Activated CD8-positive, alpha-beta memory T cell treated with anti-CD3 and anti-CD28 coated beads for 4 hours (primary cell): ENCODE data around the gene FYCO1.

Experiments
- DNase-seq, 2 donors: peaks; one replicate each; pipeline ENCODE4 v3.0.0-alpha.2; 2020; ENCODE audit warnings: low read depth in 2 of 2

The FYCO1 gene

DNA sequence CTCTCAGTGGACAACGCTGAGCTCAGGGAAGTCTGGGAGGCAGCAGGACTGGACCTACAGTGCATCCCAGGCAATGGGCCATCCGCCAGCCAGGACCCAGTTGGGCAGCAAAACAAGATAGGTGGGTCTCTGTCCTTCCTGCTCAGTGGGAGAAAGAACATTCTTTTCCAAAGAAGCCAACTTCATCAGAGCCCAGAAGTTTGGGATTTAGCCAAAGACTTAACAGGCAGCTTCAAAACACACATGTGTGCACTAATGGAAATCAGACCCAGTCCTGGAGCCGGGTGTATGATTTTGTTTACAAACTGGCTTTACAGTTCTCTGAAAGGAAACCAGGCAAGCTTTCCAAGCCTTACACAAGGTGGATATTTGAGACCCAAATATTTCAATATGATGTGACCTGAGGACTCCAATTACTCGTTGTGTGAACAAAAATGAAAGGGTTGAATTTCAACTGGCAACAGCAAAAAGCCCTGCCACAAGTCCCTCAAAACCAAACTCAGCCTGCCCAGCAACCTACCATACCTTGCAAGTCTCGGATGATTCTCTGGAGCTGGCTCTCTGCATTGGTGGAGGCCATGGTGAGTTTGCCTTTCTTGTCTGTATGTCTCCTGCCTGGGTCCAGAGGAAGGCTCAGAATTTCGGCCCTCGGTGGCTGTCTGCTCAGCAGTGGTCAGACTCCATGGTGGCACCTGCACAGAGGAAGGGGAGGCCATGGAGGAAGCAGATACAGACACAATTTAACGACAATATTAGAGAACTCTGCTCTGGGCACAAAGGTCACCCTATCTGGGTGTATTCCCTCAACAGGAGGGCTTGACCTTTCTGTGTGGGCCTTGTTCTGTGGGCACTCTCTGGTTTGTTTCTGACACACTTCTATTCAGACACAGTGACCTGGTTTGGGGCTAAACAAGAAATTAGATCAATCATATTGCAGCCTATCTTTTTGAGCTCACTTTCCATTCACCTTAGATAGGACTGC is 11.0 kb downstream of the FYCO1 start:
- DNase-seq, result no peak

DNA sequence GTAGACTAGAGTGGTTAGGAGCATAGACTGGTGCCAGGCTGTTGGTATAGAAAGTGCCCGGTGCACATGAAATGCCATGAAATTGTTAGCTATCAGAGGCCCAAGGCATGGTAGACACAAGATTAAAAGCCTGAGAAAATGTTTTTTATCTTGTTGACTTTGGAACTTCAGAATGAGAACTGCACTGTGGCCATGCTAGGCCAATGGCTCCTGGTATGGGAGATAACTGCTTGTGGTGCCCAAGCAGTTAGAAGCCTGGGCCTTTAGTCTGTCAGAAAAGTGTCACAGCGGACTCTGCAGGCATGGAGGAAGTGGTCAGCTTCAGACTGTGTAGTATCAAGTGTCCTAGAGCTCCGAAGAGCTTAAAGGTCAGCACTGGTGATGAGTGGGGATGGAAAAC is 11.9 kb downstream of the FYCO1 start:
- DNase-seq, result no peak

DNA sequence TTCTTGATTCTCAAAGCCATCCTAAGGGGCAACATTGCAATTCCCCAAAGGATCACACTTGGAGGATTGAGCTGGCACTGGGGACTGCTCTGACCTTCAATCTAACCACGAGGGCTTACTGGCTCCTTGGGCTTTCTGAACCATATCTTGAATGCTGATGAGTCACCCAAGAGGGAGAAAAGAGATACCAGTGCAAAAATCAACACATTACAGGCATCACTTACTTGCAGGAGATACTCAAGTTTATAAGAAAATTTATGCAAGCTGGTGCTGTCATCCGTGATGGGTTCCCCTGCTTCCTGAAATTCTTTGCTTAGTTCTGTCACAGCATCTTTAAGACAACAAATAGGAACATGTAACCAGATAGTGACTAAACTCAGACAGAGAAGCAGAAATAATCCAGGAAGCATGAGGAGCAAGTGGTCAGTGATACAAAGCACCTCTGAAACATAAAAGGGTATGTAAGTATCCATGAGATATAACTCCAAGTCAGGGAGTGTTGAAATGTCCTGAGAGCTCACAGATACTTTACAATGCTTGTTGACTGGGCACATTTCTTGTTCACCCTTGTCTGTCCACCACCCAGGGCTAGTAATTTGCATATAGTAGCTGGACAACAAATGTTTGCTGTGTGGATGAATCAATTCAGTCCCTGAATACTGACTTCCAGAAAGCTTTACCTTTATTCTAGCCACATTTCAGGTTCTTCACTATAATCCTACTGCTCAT is 14.1 kb downstream of the FYCO1 start:
- DNase-seq, result no peak

DNA sequence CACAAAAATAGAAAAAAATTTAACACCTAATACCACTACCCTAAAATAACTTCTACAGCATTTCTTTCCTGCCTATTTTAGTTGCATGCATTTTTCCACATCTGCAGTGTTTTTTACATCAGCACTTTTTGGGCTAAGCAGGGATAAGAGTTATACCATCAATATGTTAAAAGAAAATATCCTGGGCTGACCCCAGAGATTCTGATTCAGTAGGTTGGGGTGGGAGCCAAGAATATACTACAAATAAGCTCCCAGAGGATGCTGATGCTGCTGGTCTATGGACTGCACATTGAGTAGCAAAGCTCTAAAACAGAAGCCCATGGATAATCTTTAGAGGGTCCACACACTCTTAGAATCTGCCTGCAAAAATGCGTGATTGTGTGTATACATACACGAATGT is 14.8 kb downstream of the FYCO1 start:
- DNase-seq, result no peak

DNA sequence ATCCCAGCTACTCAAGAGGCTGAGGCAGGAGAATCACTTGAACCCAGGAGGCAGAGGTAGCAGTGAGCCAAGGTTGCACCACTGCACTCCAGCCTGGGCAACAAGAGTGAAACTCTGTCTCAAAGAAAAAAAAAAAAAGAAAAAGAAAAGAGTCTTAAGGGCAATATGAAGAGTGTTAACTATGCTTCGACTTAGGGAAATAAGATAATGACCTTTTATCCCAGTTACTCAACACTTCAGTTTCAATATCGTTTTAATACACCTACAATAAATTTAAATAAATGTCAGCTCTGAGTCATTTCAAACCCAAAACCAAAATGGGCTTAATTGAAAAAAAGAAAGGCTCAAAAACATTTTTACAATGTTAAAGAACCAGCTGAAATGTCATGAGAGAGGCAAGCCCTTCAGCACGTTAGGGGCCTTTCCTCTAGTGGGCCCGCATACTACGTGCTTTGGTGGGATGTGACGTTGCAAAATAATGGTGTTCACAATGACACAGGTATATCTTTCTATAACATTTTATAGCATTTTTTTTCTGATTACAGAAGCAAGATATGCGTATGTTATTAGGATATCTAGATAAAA is 15.3 kb downstream of the FYCO1 start:
- DNase-seq, result no peak

DNA sequence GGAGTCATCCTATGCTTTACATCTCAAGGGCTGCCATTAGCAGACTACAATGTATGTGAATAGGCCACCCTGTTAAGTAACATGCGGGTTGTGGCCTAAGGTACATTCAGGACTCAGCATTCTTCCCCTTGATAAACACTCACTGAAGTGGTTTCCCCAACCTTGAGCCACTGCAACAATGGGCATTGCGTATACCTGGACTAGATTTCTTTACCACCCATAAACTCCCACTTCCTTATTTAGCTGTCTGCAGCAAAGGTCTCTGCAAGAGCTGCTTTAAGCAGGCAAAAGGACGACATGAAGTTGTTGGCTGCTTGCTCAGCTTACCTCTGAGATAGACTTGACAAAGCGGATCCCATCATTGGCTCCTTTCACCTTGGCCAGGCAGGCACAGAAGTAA is 16.2 kb downstream of the FYCO1 start:
- DNase-seq, result no peak

DNA sequence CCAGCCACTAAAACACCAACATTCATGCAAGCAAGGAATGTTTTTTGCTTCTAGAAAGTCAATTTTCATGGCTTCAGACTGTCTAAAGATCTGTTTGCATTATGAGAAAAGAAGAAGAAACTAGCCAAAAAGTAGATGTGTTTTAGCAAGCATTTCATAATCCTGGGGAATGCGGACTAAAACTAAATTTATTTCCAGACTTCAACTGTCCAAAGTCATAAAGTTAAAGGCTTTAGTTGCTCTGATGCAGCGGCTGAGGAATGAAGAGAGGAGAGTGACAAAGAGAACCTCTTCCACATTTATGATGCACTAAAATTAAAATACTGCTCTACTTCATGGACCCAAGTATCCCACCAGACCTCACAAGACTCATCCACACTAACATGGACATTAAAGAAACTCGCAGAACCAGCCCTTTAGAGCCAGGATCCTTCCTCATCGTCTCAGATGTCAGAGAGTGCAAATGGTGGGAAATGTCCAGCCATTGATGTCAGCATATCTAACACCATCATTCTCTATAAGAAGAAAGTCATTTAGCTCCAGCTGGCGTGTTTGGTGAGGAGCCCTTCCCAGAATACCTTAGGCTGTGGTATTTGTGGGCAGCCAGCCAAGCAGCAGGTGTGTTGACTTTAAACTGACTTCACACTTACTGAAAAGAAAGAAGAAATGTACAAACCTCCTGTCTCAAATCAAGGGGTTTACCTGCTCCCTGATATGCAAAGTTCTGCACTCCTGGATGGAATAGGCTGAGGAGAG is 17.4 kb downstream of the FYCO1 start:
- DNase-seq, result no peak

DNA sequence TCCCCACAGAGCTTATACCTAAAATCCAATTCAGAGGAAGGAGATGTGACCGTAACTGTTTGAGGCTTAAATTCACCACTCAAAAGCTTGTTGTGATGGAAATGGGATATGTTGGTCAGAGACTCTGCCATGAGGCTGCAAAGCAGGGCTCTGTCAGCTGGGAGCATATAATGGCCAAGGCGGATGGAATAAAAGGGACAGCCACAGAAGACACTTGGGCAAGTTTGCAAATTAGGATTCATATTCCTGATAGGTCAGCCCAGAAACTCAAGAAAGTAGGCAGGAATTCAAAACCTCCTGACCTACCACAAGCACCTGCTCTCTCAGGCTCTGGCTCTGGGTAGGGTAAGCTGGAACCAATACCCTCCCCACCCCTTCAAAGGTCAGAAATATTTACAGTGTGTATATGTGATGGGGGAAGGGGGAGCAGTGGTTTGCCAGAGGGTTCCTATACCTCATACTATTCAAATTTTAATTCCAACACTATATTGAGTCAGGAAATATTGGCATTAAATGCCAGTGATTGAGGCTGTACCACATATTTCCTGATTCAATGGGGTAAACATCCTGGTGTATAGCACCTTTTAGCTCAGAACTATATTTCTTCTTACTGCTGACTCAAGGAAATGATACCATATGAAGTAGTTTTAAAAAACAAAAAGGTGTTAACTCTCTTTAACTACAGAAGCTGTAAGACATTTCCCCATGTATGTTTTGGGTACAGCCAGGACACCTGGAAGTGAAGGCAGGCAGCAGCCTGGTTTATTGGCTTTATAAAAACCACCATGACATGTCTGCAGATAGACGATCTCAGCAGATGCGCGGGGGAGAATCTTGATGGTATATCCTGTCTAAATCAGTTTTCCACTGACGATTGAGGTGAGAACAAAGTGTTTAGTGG is 19.2 kb downstream of the FYCO1 start:
- peak in 1 of 2 donors; percentile 16 for DNase-seq

DNA sequence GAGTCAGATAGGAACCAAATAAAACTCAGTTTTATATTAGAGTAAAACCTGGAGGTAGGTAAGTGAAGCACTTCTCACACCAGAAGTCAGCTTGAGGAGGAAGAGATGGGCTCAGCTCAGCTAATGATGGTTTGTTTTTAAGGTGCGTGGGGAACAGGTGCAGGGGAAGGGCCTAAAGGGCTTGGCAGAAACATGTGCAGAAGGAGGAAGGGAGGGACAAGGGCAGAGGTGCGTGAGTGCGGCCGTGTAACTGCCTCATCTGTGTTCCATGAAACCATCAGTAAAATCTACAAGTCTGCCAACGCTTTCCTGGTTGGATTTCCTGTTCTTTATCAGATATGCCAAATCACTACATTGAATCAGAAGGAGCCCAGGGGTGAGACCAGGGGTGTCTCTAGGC is 19.9 kb downstream of the FYCO1 start:
- DNase-seq, result peak in 1 of 2 donors; percentile 5

DNA sequence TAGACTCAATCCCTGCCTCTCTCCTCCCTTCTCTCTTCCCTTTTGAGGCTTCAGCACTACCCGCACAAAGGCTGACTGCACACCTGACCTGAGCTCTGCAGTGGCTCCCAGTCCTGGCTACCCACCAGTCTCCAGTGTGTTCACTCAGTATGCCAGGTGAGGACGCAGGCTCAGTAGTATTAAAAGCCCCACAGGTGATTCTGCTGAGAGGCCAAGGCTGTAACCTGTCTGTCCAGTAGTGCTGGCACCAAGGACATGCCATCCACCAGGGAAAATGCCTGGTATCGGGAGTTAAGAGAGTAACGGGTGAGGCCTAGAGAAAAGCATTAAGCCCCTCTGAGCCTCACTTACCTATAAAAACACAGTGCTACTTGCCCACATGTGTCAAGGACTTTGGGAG is 20.9 kb downstream of the FYCO1 start:
- DNase-seq, result no peak

DNA sequence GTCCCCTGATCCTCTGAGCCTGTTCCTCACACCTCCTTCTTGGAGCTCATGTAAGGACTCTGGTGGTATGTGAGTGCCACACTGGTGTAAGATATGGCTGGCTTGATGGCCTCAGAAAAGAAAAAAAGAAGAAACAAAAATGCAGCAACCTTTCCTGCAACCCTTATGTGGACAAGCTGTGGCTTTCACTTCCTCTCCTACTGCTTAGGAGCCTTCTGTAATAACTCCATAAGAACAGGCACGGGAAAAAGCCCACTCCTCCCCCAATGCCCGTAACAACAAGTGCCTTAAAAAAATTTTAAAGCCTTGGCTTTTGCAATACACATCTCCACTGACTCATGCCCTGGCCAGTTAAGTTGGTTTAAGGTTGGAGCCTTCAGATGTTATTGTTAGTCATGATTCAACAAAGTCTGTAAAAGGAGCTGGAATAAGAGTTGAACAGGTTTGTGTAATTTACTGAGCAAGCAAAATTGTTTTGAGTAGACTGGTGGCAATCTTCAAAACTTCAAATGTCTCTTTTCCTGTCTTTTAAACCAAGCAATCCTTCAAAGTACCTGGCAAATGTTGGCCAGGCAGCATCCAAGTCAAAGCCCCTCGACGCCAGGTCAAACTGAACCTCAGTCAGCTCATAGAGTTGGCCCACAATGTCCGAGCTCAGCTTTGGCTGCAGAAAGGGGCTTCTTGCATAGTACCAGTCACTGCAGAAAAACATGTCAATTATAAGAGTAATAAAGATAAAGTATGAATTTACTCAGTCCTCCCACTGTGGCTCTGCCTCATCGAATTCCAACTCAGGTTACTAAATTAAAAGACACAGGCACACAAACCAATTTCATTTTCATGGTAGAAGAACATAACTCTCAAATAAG is 22.9 kb downstream of the FYCO1 start:
- DNase-seq, result no peak

DNA sequence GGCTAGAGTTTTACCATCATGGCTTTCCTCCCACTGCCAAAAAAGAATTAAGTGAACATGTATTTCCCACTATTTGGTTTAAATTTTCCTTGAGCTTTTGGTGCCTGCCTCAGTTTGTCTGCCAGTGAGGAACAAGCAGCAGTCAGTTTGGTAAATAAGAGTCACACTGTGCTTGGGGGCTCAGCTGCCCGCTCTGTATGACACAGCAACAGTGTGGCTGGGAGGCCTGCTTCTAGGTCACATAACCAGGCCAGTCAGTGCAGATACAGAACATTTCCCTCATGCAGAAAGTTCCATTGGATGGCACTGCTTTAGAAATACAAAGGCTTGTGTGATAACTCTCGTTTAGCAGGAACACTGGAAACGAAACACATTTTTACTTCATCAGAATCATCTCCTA is 25.7 kb downstream of the FYCO1 start:
- DNase-seq, result no peak

DNA sequence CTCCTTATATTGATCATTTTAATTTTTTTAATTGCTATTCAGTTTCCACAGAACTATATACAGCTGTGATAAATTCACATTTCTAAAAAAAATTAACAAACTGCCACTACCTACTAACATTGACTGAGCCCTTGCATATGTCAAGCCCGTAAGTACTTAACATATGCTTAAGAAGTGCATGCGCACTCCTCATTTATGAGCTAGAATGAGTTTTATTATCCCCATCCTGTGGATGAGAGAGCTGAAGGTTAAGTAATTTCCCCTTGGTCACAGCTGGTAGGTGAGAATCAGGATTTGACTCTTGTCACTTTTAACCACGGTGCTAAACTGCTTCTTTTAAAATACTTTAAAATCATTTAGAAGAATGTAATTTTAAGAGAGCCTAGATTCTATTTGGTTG is 26.5 kb downstream of the FYCO1 start:
- no peak for DNase-seq

DNA sequence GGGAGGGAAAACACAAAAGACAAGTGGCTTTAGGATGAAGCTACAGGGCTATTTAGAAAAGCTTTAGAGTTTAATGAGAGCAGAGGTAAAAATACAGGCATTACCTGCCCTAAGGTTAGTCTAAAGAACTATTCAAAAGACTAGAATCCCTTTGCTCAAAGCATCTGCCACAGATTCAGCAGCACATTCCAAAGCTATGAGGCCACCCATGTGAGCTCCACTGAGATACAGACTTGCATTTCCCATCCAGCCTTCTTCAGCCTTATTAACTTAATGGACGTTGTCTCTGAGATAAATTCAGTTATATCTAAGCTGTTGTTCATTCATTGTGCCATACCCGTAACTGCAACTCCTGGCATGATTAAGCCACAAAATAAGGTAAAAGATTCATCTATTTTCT is 26.9 kb downstream of the FYCO1 start:
- no peak for DNase-seq

DNA sequence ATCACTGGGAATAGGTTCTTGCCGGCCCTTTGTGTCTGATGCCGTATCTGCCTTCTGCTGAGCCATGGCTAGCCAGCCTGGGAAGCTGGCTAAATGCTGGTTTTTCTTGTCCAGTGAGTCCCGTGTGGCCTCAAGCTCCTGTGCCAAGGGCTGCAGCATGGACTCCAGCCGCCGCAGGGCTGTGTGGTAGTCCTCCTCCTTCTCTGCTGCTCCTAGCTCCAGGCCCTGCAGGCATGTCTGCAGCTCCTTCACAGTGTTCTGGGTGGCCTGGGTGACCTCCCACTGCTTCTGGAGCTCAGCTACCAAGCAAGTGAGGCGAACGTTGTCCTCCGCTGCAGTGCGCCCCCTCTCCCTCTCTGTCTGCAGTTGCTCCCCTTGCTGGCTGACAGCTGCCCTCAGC is 27.5 kb downstream of the FYCO1 start:
- no peak for DNase-seq

DNA sequence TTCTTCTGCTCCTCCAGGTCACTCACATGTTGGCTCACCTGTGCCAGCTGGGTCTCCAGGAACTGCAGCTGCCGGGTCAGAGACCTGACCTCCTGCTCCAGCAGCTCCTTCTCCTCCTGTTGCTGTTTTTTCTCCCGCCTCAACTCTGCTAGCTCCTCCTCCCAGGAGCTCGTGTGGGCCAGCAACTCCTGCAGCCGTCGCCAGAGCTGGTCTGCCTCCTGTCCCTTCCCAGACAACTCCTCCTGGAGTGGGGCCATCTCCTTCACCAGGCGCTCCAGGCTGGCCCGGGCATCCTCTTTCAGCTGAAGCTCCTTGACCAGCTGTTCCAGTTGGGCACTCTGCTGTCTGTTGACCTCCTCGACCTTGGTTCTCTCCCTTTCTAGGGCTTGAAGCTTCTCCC is 27.9 kb downstream of the FYCO1 start:
- no peak for DNase-seq

DNA sequence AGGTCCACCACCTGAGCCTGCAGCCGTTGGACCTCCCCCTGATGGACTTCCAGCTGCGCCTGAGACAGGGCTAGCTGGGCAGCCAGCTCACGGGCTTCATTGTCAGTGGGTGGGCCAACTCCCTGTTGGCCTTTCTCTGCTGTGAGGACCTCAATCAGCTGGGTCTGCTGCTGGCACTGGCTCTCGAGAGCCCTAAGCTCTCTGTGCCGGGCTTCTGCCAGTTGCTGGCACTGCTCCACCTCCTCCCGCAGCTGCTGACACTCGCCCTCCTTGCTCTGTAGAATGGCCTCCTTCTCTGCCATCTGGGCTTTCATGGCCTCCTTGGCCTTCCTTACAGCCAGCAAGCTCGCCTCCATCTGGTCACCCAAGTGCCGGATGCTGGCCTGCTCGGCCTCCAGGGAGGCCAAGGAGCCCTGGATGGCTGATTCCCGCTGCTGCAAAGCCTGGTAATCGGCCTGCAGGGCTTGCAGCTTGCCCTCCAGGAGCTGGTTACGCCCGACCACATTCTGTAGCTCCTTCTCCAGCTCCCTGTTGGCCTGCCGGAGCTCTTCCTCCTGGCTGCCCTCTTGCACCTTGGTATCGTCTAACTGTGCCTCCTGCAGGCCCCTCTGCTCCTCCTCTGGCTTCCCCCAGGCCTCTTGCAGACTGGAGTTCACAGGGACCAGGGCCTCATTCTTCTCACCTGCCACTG is 28.5 kb downstream of the FYCO1 start:
- no peak for DNase-seq

DNA sequence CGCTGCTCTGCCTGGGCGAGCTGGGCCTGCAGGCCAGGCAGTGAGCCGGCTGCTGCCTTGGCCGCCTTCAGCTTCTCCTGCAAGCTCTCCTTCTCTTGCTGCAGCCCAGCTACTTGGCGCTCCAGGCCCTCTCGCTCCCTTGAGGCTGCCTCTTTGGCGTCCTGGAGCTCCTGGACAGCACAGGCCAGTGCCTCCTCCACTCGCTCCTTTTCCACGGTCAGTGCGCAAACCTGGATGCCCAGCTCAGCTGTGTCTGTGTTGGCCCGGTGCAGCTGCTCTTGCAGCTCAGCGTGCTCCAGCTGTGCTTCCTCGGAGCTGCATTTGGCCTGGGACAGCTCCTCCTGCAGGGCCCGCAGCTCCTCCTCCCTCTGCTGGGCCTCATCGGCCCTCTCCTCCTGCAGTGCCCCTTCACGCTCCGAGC is 29.2 kb downstream of the FYCO1 start:
- no peak for DNase-seq

DNA sequence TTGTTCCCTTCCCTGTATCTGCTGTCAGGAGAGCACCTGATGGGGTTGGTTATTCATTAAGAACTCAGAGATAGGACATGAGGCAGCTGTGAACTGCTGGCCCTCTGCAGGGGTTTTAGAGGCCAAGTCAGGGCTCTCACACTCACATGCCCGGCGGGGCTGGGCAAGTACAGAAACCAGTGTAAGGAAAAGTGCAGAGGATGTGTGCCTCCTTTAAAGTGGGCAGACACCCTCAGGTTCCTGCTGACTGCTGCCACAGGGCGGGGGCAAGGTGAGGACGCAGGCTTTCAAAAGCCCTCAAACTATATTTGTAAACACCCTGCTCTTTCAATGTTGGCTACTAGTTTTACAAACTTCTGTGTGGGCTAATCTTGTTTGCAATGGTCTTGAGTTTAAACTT is 30.0 kb downstream of the FYCO1 start:
- no peak for DNase-seq
